Hepatocyte (in vitro differentiated cells): Measurements from ENCODE around the gene ULK2. TPM values are rescaled to one million over a fixed set of nuclear protein-coding genes. Genes with fewer than 3 reads are reported as not detected.
A peak's percentile ranks its signal among the peaks of the same experiment; 100 is the strongest.

Source experiments
- DNase-seq: peaks from one replicate; pipeline ENCODE4 v3.0.0-alpha.2; 2016; ENCODE audit warnings: low spot score
- H2AFZ ChIP-seq: fragments of 200-600 bp; sonication (generic); 2 replicates; pipeline ENCODE4 v1.6.0; 2016; ENCODE audit warnings: antibody characterized with exemption, mild to moderate bottlenecking
- H3K27ac ChIP-seq: fragments of 200-600 bp; sonication (generic); 2 replicates; pipeline ENCODE4 v1.5.1; 2016; ENCODE audit warnings: mild to moderate bottlenecking
- H3K27me3 ChIP-seq: fragments of 200-600 bp; sonication (generic); 2 replicates; pipeline ENCODE4 v1.6.1; 2016
- H3K36me3 ChIP-seq: fragments of 200-600 bp; sonication (generic); replicated peaks from 2 replicates; pipeline ENCODE4 v1.5.1; 2016; ENCODE audit warnings: low read depth; ENCODE audit not compliant: insufficient read depth
- H3K4me1 ChIP-seq: fragments of 200-600 bp; sonication (generic); 2 replicates; pipeline ENCODE4 v1.5.1; 2016; ENCODE audit warnings: mild to moderate bottlenecking, moderate library complexity; ENCODE audit not compliant: insufficient read depth
- H3K4me2 ChIP-seq: fragments of 200-600 bp; sonication (generic); 2 replicates; pipeline ENCODE4 v1.6.0; 2016
- H3K4me3 ChIP-seq: fragments of 200-600 bp; sonication (generic); 2 replicates; pipeline ENCODE4 v1.5.1; 2016; ENCODE audit warnings: mild to moderate bottlenecking
- H3K79me2 ChIP-seq: fragments of 200-600 bp; sonication (generic); 2 replicates; pipeline ENCODE4 v1.6.0; 2017; ENCODE audit warnings: mild to moderate bottlenecking
- H3K9me2 ChIP-seq: fragments of 200-600 bp; sonication (generic); replicated peaks from 2 replicates; pipeline ENCODE4 v1.6.0; 2017; ENCODE audit warnings: mild to moderate bottlenecking; ENCODE audit not compliant: insufficient read depth
- H3K9me3 ChIP-seq: fragments of 200-600 bp; sonication (generic); 2 replicates; pipeline ENCODE4 v1.5.1; 2016; ENCODE audit warnings: low read depth, mild to moderate bottlenecking
- H4K20me1 ChIP-seq: fragments of 200-600 bp; sonication (generic); 2 replicates; pipeline ENCODE4 v1.6.0; 2016; ENCODE audit warnings: mild to moderate bottlenecking; ENCODE audit not compliant: insufficient read depth, poor library complexity, severe bottlenecking
- EZH2 ChIP-seq: fragments of 200-600 bp; sonication (generic); IDR thresholded peaks from 2 replicates; pipeline ENCODE4 v1.6.1; 2016; ENCODE audit warnings: antibody characterized with exemption, mild to moderate bottlenecking, borderline replicate concordance
- EZH2phosphoT487 ChIP-seq: fragments of 200-600 bp; sonication (generic); IDR thresholded peaks from one replicate; pipeline ENCODE4 v1.6.1; 2018; ENCODE audit warnings: antibody characterized with exemption, mild to moderate bottlenecking, low read depth, moderate library complexity; ENCODE audit not compliant: unreplicated experiment, severe bottlenecking
- WGBS: methylation state at CpG from one replicate; pipeline ENCODE4 v1.1.6; 2016; ENCODE audit warnings: low lambda C conversion rate; ENCODE audit errors: missing lambda C conversion rate; 5-methylcytosine and 5-hydroxymethylcytosine counted together
- polyA plus RNA-seq: library from polyadenylated mRNA; unstranded; fragments of >200 nt; fragmentation: Nextera tagmentation; extraction: Ambion mirVana; gene quantifications from 2 replicates; pipeline ENCODE4 v1.2.1, GENCODE V29; 2016
- total RNA-seq: library from RNA; depleted of rRNA; stranded (reverse); fragments of >200 nt; gene quantifications from 2 replicates; pipeline ENCODE4 v1.2.3, GENCODE V29; 2014
- TF ChIP-seq, protein P1 (sequence below): fragments of 200-600 bp; sonication (generic); IDR thresholded peaks from 2 replicates; pipeline ENCODE4 v1.5.1; 2016; ENCODE audit warnings: antibody characterized with exemption, mild to moderate bottlenecking; ENCODE audit not compliant: poor library complexity

Gene ULK2
- total and polyA plus RNA-seq, 2 experiments from 2014 or later = 10.6 to 18.0 TPM

DNA sequence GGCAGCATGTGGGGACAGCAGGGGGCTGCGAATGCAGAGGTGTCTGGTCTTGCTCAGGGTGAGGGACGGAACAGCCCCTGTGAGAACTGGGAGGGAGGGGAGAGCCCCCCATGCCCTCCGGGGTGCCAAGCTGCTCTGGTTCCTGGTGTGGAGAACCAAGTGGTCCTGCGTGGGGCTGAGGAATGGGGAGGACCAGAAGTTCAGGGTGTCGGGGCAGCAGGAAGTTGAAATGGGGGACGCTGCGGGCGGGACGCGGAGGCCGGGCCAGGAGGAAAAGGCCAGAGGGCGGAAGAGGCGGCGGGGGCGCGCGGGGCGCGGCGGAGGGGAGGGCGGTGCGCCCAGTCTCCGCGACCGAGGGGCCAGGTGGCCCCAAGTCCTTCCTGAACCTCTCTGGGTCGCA, 123.2 kb downstream of the ULK2 start:
- Histone ChIP-seq H3K4me3 (peak overlapping the region; percentile 58), H3K27ac (no peak overlapping the region), H3K36me3 (no peaks in the 10 kb centered on the region), H3K4me2 (peak overlapping the region; percentile 93), H3K79me2 (no peaks in the 10 kb centered on the region), H2AFZ (peak overlapping the region; percentile 94), H4K20me1 (no peaks in the 10 kb centered on the region), H3K27me3 (no peaks in the 10 kb centered on the region), H3K9me3 (no peaks in the 10 kb centered on the region), H3K9me2 (no peaks in the 10 kb centered on the region), H3K4me1 (peaks cover 10% of the 10 kb centered on the region)
- TF ChIP-seq, protein P1, sequence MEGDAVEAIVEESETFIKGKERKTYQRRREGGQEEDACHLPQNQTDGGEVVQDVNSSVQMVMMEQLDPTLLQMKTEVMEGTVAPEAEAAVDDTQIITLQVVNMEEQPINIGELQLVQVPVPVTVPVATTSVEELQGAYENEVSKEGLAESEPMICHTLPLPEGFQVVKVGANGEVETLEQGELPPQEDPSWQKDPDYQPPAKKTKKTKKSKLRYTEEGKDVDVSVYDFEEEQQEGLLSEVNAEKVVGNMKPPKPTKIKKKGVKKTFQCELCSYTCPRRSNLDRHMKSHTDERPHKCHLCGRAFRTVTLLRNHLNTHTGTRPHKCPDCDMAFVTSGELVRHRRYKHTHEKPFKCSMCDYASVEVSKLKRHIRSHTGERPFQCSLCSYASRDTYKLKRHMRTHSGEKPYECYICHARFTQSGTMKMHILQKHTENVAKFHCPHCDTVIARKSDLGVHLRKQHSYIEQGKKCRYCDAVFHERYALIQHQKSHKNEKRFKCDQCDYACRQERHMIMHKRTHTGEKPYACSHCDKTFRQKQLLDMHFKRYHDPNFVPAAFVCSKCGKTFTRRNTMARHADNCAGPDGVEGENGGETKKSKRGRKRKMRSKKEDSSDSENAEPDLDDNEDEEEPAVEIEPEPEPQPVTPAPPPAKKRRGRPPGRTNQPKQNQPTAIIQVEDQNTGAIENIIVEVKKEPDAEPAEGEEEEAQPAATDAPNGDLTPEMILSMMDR = no peak
- TF ChIP-seq EZH2 (no peak), EZH2phosphoT487 (no peak)
- WGBS = 32% methylated on average over 9 of the region's 26 CpGs
- DNase-seq = no peak

DNA sequence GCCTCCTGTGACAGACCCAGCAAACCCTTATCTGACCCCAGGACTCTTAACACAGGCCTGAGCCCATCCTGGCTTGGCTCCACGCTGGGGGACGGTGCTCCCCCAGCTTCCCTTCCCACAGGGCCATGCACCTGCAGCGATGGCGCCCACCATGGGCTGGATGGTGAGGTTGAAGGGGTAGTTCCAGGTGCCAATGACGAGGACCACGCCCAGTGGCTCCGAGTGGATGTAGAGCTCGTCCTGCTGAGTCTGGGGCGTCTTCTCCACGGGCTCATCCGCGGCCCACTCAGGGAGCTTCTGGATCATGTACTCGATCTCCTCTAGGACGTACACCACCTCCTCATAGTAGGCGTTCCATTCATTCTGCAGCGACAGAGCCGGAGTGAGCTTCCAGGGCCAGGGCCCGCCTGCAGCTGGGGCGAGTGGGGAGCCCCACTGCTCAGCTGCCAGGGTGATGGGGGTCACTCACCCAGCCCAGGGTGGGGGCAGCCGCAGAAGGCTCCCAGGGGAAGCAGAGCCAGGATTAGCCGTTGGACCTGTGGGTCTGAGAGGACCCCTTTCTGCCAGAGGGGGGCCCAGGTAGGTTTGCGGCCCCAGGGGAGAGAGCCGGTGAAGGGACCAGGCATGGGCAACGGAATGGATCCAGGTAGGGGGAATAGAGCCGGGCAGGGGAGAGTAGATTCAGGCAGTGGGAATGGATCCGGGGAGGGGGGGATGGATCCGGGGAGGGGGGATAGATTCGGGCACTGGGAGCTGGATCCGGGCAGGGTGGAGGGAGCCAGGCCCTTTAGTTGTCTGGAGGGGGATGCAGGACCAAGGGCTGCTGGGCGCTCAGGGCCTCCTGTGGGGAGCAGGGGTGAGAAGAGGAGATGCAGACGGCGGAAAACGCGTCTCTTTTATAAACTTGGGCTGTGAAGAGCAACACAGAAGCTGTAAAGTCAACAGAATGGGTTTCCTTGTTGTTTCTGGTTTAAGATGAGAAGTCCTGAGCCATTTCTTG, 124.3 kb downstream of the ULK2 start:
- WGBS = 96% methylated on average over 23 of the region's 34 CpGs
- no peak overlapping the region for H3K4me2 ChIP-seq

DNA sequence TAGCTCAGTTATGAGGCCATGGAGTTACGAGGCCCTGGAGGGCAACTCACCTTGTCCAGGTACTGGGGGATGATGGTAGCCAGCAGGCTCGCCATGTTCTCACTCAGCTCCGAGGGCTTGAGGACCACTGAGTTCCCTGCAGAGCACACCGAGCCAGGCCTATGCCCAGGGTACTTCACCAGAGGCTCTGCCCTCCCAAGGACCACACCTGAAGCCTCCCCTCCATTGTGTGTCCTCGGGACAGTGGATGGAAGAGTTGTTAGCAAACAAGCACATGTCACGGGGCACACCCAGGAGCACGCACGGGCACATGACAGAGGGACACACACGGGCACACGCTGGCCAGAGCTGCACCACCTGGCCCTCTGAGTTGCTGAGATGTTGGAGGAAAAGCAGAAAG, 125.2 kb downstream of the ULK2 start:
- no peak overlapping the region for H3K27ac ChIP-seq
- WGBS = 97% methylated on average over 10 of the region's 10 CpGs

More for the DNA sequence above, 124.3 kb downstream of the ULK2 start:
- Histone ChIP-seq H3K27ac (no peak overlapping the region), H3K27me3 (no peaks in the 10 kb centered on the region), H3K4me1 (peaks cover 6% of the 10 kb centered on the region), H3K4me3 (no peak overlapping the region), H4K20me1 (no peaks in the 10 kb centered on the region), H3K9me2 (no peaks in the 10 kb centered on the region), H3K9me3 (no peaks in the 10 kb centered on the region), H2AFZ (no peak overlapping the region), H3K79me2 (no peaks in the 10 kb centered on the region), H3K36me3 (no peaks in the 10 kb centered on the region)
- no peak for DNase-seq
- TF ChIP-seq EZH2phosphoT487 (no peak), EZH2 (no peak)
- TF ChIP-seq, protein P1 = no peak

More for the DNA sequence above, 125.2 kb downstream of the ULK2 start:
- H3K36me3 ChIP-seq = no peaks in the 10 kb centered on the region
- H3K4me1 ChIP-seq = no peaks in the 10 kb centered on the region
- no peaks in the 10 kb centered on the region for H4K20me1 ChIP-seq
- H3K27me3 ChIP-seq = no peaks in the 10 kb centered on the region
- no peak overlapping the region for H3K4me2 ChIP-seq
- TF ChIP-seq, protein P1 = no peak
- TF ChIP-seq EZH2 (no peak), EZH2phosphoT487 (no peak)
- H3K4me3 ChIP-seq = no peak overlapping the region
- H2AFZ ChIP-seq = no peak overlapping the region
- no peak for DNase-seq
- H3K9me3 ChIP-seq = no peaks in the 10 kb centered on the region
- H3K79me2 ChIP-seq = no peaks in the 10 kb centered on the region
- H3K9me2 ChIP-seq = no peaks in the 10 kb centered on the region
